ENCODE results near the gene GCGR. TPM values are rescaled to one million over a fixed set of nuclear protein-coding genes. Genes with fewer than 3 reads are reported as not detected.
"Not testable (repeated sequence)": the region's sequence is repeated elsewhere in the genome, so short reads cannot be mapped to it uniquely, and the experiment has no call there.

GCGR gene
- total RNA-seq, 1 experiment from 2014 or later = not detected

- DNase-seq = no peak
- Histone ChIP-seq H3K9me3 (no peaks in the 10 kb centered on the region), H3K36me3 (peaks cover 21% of the 10 kb centered on the region), H3K4me3 (no peak overlapping the region), H3K27me3 (no peaks in the 10 kb centered on the region)
These were observed 35.4 kb downstream of the GCGR start for GRCh38 chr17:81839301-81839700.

DNA sequence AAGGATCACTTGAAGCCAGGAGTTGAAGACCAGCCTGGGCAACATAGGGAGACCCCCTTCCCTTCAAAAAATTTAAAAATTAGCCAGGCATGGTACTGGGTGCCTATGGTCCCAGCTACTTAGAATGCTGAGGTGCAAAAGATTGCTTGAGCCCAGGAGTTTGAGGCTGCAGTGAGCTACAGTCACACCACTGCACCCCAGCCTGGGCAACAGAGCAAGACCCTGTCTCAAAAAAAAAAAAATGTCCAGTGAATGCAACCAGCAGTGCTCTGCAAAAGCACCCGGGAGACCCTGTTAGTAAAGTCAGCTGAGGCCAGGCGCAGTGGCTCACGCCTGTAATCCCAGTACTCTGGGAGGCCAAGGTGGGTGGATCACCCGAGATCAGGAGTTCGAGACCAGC, 36.1 kb downstream of the GCGR start:
- H3K36me3 ChIP-seq = peaks cover 27% of the 10 kb centered on the region
- not testable (repeated sequence) for H3K9me3 ChIP-seq, H3K27me3 ChIP-seq, DNase-seq, H3K4me3 ChIP-seq

GRCh38 chr17:81840826-81841778, 37.2 kb downstream of the GCGR start:
- Histone ChIP-seq H3K36me3 (peaks cover 37% of the 10 kb centered on the region), H3K4me3 (no peak overlapping the region), H3K27me3 (no peaks in the 10 kb centered on the region), H3K9me3 (no peaks in the 10 kb centered on the region)
- DNase-seq = no peak

DNA sequence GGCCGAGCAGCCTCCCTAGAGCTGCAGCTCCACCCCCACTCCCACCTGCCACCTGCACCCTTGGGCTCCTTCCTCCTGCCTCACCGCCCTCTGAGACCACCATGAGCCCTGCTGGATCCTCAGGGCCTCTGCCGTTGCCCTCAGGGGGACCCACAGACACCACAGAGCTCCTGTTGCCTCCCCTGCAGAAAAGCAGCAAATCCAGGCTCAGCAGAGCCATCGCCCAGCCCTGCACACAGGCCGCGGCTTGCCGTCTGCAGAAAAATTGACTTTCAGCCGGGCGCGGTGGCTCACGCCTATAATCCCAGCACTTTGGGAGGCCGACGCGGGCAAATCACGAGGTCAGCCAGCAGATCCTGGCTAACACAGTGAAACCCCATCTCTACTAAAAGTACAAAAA, 37.9 kb downstream of the GCGR start:
- H3K36me3 ChIP-seq = peaks cover 45% of the 10 kb centered on the region

DNA sequence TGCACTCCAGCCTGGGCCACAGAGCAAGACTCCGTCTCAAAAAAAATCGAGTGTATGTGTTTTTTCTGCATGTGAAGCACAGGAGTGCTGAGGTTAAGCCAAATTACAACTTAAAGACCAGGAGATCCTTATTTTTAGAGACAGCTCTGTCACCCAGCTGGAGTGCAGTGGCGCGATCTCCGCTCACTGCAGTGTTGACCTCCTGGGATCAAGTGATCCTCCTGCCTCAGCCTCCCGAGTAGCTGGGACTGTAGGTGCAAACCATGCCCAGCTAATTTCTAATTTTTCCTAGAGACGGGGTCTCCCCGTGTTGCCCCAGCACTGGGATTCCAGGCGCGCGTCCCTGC, 38.4 kb downstream of the GCGR start:
- H3K27me3 ChIP-seq = no peaks in the 10 kb centered on the region
- H3K9me3 ChIP-seq = no peaks in the 10 kb centered on the region
- no peak for DNase-seq
- H3K36me3 ChIP-seq = peaks cover 50% of the 10 kb centered on the region
- no peak overlapping the region for H3K4me3 ChIP-seq

More for the DNA sequence above, 37.9 kb downstream of the GCGR start:
- Histone ChIP-seq H3K4me3 (no peak overlapping the region), H3K9me3 (no peaks in the 10 kb centered on the region), H3K27me3 (no peaks in the 10 kb centered on the region)
- no peak for DNase-seq

DNA sequence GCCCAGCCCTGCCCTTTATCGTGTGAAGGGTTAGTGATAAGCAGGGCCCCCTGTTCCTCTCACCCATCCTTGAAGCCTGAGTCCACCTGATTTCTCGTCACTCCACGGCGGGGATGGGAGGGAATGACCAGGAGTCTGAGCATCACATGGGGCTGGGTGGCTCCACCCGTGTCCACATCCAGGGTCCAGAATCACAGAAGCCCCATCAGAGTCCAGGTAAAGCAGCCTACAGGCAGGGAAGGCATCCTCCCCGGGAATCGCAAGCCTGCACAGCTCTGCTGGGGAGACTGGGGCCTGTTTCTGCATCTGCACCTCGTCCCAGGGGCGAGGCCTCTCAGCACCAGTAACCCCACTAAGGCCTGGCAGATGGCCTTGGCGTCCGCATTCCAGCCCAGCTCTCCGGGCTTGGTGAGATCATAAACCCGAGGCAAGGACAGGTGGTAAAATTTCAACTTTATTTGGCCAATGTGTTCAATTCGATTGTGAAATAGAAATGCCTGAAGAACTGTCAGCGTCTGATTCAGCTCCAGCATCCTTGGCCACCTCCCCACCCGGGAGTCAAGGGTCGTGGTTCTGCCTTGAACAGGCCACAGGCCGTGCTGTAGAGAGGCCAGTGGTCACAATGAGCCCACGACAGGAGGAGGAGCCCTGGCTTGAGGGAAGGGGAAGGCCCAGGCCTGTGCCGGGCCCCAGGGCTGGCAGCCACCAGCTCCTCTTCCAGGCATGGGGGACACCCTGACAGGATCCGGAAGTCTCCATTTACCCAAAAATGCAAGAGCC, 39.0 kb downstream of the GCGR start:
- peak; percentile 41 for DNase-seq
- H3K4me3 ChIP-seq = no peak overlapping the region
- H3K27me3 ChIP-seq = no peaks in the 10 kb centered on the region
- peaks cover 56% of the 10 kb centered on the region for H3K36me3 ChIP-seq
- H3K9me3 ChIP-seq = no peaks in the 10 kb centered on the region

- no peaks in the 10 kb centered on the region for H3K27me3 ChIP-seq
These were observed 39.9 kb downstream of the GCGR start for GRCh38 chr17:81843713-81844326.

DNA sequence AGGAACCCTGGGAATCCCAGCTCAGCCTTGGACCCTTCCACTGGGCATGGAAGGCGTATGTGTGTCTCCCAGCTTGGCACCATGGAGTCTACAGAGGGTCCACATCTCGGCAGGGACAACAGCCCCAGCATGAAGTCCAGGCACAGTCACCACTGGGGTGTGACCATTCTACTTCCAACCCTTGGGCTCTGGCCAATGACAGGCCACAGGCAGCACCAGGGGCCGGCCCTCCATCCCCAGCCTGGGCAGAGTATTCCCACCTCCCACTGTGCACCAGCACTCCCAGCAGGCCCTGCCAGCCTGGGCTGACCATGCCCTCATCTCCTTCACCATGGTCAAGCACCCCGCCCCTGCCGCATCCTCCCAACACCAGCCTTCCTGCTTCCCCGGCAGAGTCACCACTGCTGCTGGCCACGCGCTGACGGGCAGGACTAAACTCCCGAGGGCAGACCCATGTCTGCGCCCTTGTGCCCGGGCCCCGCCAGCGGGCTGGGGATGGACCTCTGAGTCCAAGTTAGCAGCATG, 40.4 kb downstream of the GCGR start:
- peaks cover 66% of the 10 kb centered on the region for H3K36me3 ChIP-seq
- DNase-seq = peak; percentile 40

More at GRCh38 chr17:81843713-81844326, 39.9 kb downstream of the GCGR start:
- no peak for DNase-seq
- Histone ChIP-seq H3K9me3 (no peaks in the 10 kb centered on the region), H3K36me3 (peaks cover 61% of the 10 kb centered on the region), H3K4me3 (no peak overlapping the region)

DNA sequence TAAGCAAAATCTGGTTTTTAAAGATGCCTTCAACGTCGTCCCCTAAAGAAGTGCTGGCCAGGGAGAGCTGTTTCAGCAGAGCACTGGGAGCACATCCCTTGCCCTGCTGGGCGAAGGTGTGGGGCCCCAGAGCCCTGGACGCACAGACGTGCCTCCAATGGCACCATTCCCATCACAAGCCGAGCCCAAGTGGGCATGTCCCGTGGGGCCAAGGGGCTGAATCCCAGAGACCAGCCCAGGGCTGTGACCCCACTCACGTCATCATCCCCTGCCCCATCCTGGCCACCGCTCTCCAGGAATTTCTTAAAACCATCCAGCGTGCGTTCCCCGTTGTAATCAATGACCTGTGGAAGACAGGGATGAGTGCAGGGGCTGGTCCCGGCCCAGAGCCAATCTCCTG, 40.9 kb downstream of the GCGR start:
- no peaks in the 10 kb centered on the region for H3K27me3 ChIP-seq
- H3K36me3 ChIP-seq = peaks cover 71% of the 10 kb centered on the region
- H3K9me3 ChIP-seq = no peaks in the 10 kb centered on the region
- DNase-seq = no peak
- H3K4me3 ChIP-seq = no peak overlapping the region

More for the DNA sequence above, 40.4 kb downstream of the GCGR start:
- Histone ChIP-seq H3K9me3 (no peaks in the 10 kb centered on the region), H3K4me3 (no peak overlapping the region), H3K27me3 (no peaks in the 10 kb centered on the region)

DNA sequence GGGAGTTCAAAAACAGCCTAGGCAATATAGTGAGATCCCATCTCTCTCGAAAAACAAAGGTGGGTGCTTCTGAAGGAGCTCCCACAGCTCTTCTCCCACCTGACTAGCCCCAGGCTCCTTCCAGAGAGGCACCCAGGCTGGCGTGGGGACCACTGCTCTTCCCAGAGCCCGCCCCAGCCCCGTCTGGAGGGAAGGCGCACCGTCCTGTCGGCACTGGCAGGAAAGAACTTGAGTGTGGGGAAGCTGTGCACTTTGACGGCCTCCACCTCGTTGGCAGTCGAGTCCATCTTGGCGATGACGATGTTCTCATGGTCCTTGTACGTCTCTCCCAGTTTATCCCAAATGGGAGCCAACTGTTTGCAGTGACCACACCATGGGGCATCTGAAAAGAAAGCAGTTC, 41.4 kb downstream of the GCGR start:
- Histone ChIP-seq H3K36me3 (peaks cover 76% of the 10 kb centered on the region), H3K27me3 (no peaks in the 10 kb centered on the region), H3K9me3 (no peaks in the 10 kb centered on the region), H3K4me3 (no peak overlapping the region)
- no peak for DNase-seq

DNA sequence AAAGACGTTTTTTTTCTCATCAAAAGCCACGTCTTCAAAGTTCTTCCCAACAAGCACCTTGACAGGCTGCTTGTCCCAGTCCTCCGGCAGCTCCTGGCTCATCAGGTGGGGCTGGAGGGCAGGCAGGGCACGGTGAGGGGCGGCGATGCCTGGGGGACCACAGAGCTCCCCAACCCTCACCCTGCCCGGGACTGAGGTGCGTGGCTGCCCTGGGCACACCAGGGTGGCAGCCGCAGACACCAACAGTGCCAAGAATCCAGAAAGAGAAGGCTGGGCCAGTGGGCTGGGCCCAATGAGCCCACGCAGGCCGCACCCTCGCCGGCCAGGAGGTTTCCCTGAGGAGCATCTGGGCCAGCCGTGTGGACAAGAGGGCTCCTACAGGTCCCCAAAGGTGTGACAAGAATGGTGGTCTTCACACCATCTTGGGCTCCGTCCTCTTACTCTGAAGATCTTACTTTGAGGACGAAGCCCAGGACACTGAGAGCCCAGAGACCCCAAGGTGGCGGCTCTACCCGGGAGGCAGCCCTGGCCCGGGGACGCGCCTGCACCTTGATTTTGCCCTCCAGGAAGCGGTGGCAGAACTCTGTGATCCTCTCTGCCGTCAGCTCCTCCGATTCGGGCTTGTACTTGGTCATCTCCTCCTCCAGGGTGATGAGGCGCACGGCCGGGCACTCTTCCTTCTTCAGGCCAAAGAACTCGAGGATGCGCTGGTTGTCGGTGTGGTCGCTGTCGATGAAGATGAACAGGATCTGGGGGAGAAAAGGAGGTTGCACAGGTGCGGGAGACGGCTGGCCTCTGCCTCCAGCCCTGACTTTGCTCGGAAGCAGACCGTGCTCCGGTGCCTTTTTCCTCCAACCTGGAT, 42.2 kb downstream of the GCGR start:
- DNase-seq = no peak
- no peak overlapping the region for H3K4me3 ChIP-seq
- H3K27me3 ChIP-seq = no peaks in the 10 kb centered on the region
- peaks cover 81% of the 10 kb centered on the region for H3K36me3 ChIP-seq
- no peaks in the 10 kb centered on the region for H3K9me3 ChIP-seq

DNA sequence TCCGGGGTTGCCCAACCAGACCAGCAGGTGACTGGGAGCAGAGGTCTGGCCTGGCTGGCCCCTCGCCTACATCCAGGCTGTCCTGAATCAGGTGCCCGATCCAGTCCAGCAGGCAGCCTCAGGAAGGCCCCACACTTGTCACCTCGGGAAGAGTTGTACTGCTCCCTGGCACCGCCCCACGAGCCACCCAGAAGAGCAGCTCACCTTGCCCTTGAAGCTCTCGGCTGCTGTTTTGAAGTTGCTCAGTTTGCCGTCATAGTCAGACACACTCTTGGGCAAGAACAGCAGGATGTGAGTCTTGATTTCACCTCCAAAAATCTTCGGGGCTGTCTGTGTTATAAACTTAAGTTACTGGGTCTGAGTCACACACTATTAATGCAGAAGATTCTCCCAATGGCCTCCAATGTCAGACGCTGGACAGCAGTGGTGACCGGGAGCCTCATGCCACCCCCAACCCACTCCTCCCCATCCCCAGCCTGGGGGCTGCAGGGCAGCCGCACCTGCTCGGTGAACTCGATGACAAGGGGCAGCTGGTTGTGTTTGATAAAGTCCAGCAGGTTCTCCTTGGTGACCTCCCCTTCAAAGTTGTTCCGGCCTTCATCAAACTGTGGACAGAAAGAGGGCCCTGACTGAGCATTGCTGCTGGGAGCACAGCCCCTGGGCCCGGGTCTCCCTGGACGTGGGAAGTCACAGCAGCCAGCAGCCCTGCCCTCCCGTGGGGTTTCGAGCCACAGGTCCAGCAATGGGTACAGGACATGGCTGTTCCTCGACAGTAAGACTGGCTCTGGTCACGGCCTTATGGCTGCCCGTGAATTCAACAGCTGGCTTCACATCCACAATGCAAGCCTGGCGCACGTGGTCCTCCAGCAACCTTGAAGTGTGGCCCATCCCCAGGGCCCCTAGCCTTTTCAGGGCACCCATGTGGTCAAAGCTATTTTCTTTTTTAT, 43.1 kb downstream of the GCGR start:
- H3K27me3 ChIP-seq = no peaks in the 10 kb centered on the region
- no peak overlapping the region for H3K4me3 ChIP-seq
- no peak for DNase-seq
- H3K36me3 ChIP-seq = peaks cover 90% of the 10 kb centered on the region
- H3K9me3 ChIP-seq = no peaks in the 10 kb centered on the region

DNA sequence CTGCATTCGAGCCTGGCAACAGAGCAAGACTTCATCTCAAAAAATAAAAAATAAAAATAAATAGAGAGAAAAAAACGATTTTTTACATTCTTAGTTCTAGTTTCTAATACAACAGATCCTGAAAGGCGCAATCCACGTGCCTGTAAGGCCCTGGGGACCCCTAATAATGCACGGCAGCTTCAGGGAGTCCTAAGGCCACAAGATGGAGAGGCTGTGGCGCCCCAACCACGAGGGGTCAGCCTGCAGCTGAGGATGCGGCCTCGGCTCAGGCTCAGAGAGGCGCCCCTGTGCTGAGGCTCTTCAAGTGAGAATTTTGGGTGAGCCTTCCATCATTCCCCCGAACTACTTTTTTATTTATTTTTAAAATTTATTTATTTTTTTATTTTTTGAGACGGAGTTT, 45.5 kb downstream of the GCGR start:
- H3K4me3 ChIP-seq = no peak overlapping the region
- H3K36me3 ChIP-seq = peaks cover 93% of the 10 kb centered on the region
- H3K27me3 ChIP-seq = no peaks in the 10 kb centered on the region
- DNase-seq = no peak
- no peaks in the 10 kb centered on the region for H3K9me3 ChIP-seq

- no peak overlapping the region for H3K4me3 ChIP-seq
- no peak for DNase-seq
- peaks cover 93% of the 10 kb centered on the region for H3K36me3 ChIP-seq
- no peaks in the 10 kb centered on the region for H3K9me3 ChIP-seq
- no peaks in the 10 kb centered on the region for H3K27me3 ChIP-seq
These were observed 47.5 kb downstream of the GCGR start for GRCh38 chr17:81851423-81851822.

DNA sequence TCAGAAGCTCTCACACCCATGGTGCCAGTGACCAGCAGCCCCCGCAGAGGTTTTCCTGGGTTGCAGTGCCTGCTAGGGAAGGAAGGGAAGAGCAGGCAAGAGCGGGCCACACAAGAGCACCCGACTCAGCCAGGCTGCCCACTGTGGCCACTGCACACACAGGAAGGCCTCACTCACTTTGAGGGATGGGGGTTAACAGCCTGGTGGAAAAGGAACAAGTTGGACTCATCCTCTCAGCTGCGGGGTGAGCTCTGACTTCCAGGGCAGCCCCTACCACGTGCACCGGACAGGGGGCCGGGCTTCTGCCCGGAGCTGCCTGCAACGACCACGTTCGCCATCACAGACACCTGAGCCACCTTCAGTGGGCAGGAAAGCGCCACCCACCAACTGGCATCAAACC, 48.3 kb downstream of the GCGR start:
- peaks cover 93% of the 10 kb centered on the region for H3K36me3 ChIP-seq
- DNase-seq = no peak
- H3K4me3 ChIP-seq = no peak overlapping the region
- no peaks in the 10 kb centered on the region for H3K27me3 ChIP-seq
- no peaks in the 10 kb centered on the region for H3K9me3 ChIP-seq
